GM23338 (cell line): ENCODE data around the gene SSH3. TPM values are rescaled to one million over a fixed set of nuclear protein-coding genes. Genes with fewer than 3 reads are reported as not detected.
A peak's percentile ranks its signal among the peaks of the same experiment; 100 is the strongest.

Experiments
- ATAC-seq: fragments of 200-7000 bp; cut with Tn5 transposase; 3 replicates; pipeline ENCODE4 v1.9.1; 2020
- DNase-seq: peaks from one replicate; pipeline ENCODE4 v3.0.0-alpha.2; 2015; ENCODE audit warnings: low spot score
- H2AFZ ChIP-seq: fragments of 200-600 bp; sonication (generic); 2 replicates; pipeline ENCODE4 v1.8.0; 2016; ENCODE audit warnings: antibody characterized with exemption, mild to moderate bottlenecking, moderate library complexity
- H3F3A ChIP-seq: fragments of 200-600 bp; sonication (generic); replicated peaks from 2 replicates; pipeline ENCODE4 v1.8.0; 2017; ENCODE audit warnings: antibody characterized with exemption, mixed run types, low read depth
- H3K27ac ChIP-seq: fragments of 200-600 bp; sonication (generic); 2 replicates; pipeline ENCODE4 v1.6.1; 2016; ENCODE audit warnings: low read depth
- H3K27me3 ChIP-seq: fragments of 200-600 bp; sonication (generic); 2 replicates; pipeline ENCODE4 v1.8.0; 2016; ENCODE audit warnings: mild to moderate bottlenecking, mixed run types, moderate library complexity; ENCODE audit not compliant: insufficient read depth
- H3K36me3 ChIP-seq: fragments of 200-600 bp; sonication (generic); 2 replicates; pipeline ENCODE4 v1.8.0; 2016; ENCODE audit warnings: mild to moderate bottlenecking; ENCODE audit not compliant: insufficient read depth
- H3K4me1 ChIP-seq: fragments of 200-600 bp; sonication (generic); 2 replicates; pipeline ENCODE4 v1.8.0; 2016; ENCODE audit warnings: mild to moderate bottlenecking, moderate library complexity; ENCODE audit not compliant: insufficient read depth
- H3K4me2 ChIP-seq: fragments of 200-600 bp; sonication (generic); 2 replicates; pipeline ENCODE4 v1.7.1; 2017; ENCODE audit warnings: mixed run types
- H3K4me3 ChIP-seq: fragments of 200-600 bp; sonication (generic); 2 replicates; pipeline ENCODE4 v1.6.1; 2016; ENCODE audit warnings: mixed run types
- H3K79me2 ChIP-seq: fragments of 200-600 bp; sonication (generic); replicated peaks from 2 replicates; pipeline ENCODE4 v1.8.0; 2017; ENCODE audit warnings: mild to moderate bottlenecking; ENCODE audit not compliant: insufficient read depth
- H3K9me2 ChIP-seq: fragments of 200-600 bp; sonication (generic); 2 replicates; pipeline ENCODE4 v1.8.0; 2017; ENCODE audit not compliant: insufficient read depth
- H4K20me1 ChIP-seq: fragments of 200-600 bp; sonication (generic); replicated peaks from 2 replicates; pipeline ENCODE4 v1.8.0; 2017; ENCODE audit warnings: mild to moderate bottlenecking; ENCODE audit not compliant: insufficient read depth
- H3K27ac Mint-ChIP-seq: 2 replicates; pipeline ENCODE4 v1.8.0; 2020; ENCODE audit warnings: inconsistent platforms, mild to moderate bottlenecking, moderate library complexity, mixed read lengths
- H3K27me3 Mint-ChIP-seq: 3 replicates; pipeline ENCODE4 v1.8.0; 2022; ENCODE audit warnings: low read depth, mild to moderate bottlenecking, moderate library complexity, mixed read lengths, inconsistent platforms; ENCODE audit not compliant: insufficient read depth, poor library complexity
- H3K36me3 Mint-ChIP-seq: 3 replicates; pipeline ENCODE4 v1.8.0; 2021; ENCODE audit warnings: low read depth, mild to moderate bottlenecking, inconsistent platforms, moderate library complexity, mixed read lengths
- H3K4me1 Mint-ChIP-seq: 3 replicates; pipeline ENCODE4 v1.8.0; 2020; ENCODE audit warnings: mild to moderate bottlenecking, inconsistent platforms, mixed read lengths
- H3K4me3 Mint-ChIP-seq: 3 replicates; pipeline ENCODE4 v1.8.0; 2021; ENCODE audit warnings: moderate library complexity, mild to moderate bottlenecking, inconsistent platforms, mixed read lengths
- H3K9me3 Mint-ChIP-seq: 3 replicates; pipeline ENCODE4 v1.8.0; 2020; ENCODE audit warnings: moderate library complexity, mild to moderate bottlenecking, inconsistent platforms, mixed read lengths
- CTCF ChIP-seq, 2 experiments: fragments of 200-600 bp in 1 of 2; sonication (generic) in 1 of 2; conservative IDR thresholded peaks; 2 replicates each; pipeline versions ENCODE4 v1.5.1 to v1.6.1; 2016 to 2017; ENCODE audit warnings: antibody characterized with exemption in 2 of 2, low read depth in 2 of 2, mild to moderate bottlenecking in 2 of 2, moderate library complexity in 1 of 2
- EZH2 ChIP-seq: fragments of 200-600 bp; sonication (generic); IDR thresholded peaks from one replicate; pipeline ENCODE4 v1.8.0; 2017; ENCODE audit warnings: antibody characterized with exemption, mild to moderate bottlenecking, low read depth; ENCODE audit not compliant: unreplicated experiment
- EZH2phosphoT487 ChIP-seq: fragments of 200-600 bp; sonication (generic); IDR thresholded peaks from one replicate; pipeline ENCODE4 v1.8.1; 2018; ENCODE audit warnings: antibody characterized with exemption; ENCODE audit not compliant: unreplicated experiment
- REST ChIP-seq: IDR thresholded peaks from one replicate; pipeline ENCODE4 v1.6.1; 2018; ENCODE audit warnings: antibody characterized with exemption; ENCODE audit not compliant: unreplicated experiment
- ZNF462 ChIP-seq: fragments of 250-450 bp; sonication (Bioruptor Pico); IDR thresholded peaks from 2 replicates; pipeline ENCODE4 v1.5.0; 2020; ENCODE audit warnings: mild to moderate bottlenecking, moderate library complexity
- polyA plus RNA-seq: library from polyadenylated mRNA; unstranded; fragments of >200 nt; fragmentation: Nextera tagmentation; extraction: Ambion mirVana; gene quantifications from 2 replicates; pipeline ENCODE4 v1.2.1, GENCODE V29; 2016
- total RNA-seq: library from RNA; depleted of rRNA; stranded (reverse); fragments of >200 nt; shearing (Covaris generic); gene quantifications from 2 replicates; pipeline ENCODE4 v1.2.3, GENCODE V29; 2014

SSH3 gene
- total and polyA plus RNA-seq, 2 experiments from 2014 or later, result 17.8 to 40.0 TPM

GRCh38 chr11:67301313-67301921, 1.9 kb upstream of the SSH3 start:
- DNase-seq, result no peak

More at GRCh38 chr11:67301313-67301921, 1.9 kb upstream of the SSH3 start:
- peaks cover 3% of the 10 kb centered on the region; the same call in 1 of the 3 replicates for H3K4me1 Mint-ChIP-seq
- peak overlapping the region; percentile 87 for H3K4me3 ChIP-seq
- H3K27ac ChIP-seq, result no peak overlapping the region
- H4K20me1 ChIP-seq, result no peaks in the 10 kb centered on the region
- no peak overlapping the region for H2AFZ ChIP-seq
- no peak for ATAC-seq
- no peaks in the 10 kb centered on the region for H3K79me2 ChIP-seq
- no peaks in the 10 kb centered on the region for H3K27me3 ChIP-seq
- H3K36me3 ChIP-seq, result no peaks in the 10 kb centered on the region
- peaks cover 4% of the 10 kb centered on the region; the same call in 1 of the 2 replicates for H3F3A ChIP-seq
- no peak overlapping the region for H3K4me3 Mint-ChIP-seq
- H3K9me2 ChIP-seq, result no peaks in the 10 kb centered on the region
- TF ChIP-seq REST, result no peak
- no peak for TF ChIP-seq ZNF462
- TF ChIP-seq CTCF (conservative IDR thresholded peaks at IDR 0.05; ENCODE audit: low read depth in 2 of 2), result no peak
- no peak for TF ChIP-seq EZH2phosphoT487
- TF ChIP-seq EZH2, result no peak
- peaks cover 15% of the 10 kb centered on the region; the same call in 1 of the 2 replicates for H3K4me1 ChIP-seq
- H3K27ac Mint-ChIP-seq, result no peak overlapping the region
- H3K27me3 Mint-ChIP-seq, result peaks cover 13% of the 10 kb centered on the region
- peaks cover 6% of the 10 kb centered on the region for H3K9me3 Mint-ChIP-seq
- H3K36me3 Mint-ChIP-seq, result peaks cover 14% of the 10 kb centered on the region
- peak overlapping the region; percentile 96 for H3K4me2 ChIP-seq
